GM18858 (cell line): Measurements from ENCODE around the gene HHATL.

Source experiments
- ATAC-seq: cut with Tn5 transposase; IDR thresholded peaks from one replicate; pipeline ENCODE4 v1.9.1; 2021; ENCODE audit not compliant: unreplicated experiment

The HHATL gene

DNA sequence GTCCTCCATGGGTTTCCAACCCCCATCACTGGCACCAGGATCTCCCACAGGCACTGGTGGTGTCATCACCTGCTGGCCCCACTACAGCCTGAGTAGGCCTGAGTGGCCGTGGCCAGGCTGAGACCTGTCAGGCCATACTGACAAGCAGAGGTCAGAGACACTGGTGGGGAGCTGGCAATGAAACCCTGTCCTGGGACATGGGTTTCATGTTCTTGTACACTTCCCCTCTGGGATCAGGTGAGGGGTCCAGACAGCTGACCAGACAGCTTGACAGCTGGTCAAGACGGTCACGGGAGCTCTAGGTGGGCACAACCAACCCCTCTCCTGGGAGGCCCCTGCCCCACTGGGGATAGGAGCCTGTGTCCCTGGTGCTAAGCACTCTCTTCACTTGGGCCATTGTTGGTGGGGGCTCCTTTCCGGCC is 36.0 kb downstream of the HHATL start:
- no peak for ATAC-seq

- ATAC-seq, result no peak
Observed at GRCh38 chr3:42666022-42666421, 36.6 kb downstream of the HHATL start.

DNA sequence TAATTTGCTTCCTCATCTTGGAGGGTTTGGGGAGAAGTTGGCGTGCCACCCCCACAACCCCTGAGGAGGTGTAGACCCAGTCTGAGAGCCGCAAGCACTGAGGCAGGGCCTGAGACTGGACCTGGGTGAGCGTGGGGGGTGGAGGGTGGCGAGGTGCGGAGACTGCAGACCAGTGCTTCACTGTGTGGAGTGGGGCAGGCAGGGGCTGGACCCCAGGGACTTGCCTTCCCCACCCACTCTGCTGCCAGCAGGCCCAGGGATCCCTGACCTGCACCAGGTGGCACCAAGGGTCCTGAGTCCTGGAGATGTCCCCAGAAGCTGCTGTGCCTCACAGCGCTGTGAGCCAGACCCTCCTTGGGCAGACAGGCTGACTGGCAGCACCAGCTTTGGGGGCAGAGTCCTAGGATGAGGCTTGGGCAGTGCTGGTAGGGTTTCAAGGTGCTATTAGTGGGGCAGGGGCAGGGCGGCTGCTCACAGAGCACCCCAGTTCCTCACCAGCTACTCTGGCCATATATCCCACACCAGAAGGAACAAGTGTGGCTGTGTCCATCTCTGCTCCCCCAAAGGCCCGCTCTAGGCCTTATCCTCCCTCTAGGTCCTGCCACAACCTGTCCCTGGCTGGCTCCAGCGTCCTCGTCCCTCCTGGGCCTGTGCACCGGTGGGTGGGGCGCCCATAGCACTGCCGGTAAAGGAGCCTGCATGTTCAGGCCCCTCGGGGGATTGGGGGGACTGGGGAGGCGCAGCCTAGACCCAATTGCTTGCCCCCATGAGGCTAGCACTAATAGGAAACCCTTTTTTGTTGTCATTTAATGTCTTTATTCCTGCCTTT is 37.3 kb downstream of the HHATL start:
- ATAC-seq, result no peak

GRCh38 chr3:42664438-42664803 is 38.2 kb downstream of the HHATL start:
- ATAC-seq, result no peak

- ATAC-seq, result no peak
Observed at GRCh38 chr3:42663581-42664437, 38.8 kb downstream of the HHATL start.

DNA sequence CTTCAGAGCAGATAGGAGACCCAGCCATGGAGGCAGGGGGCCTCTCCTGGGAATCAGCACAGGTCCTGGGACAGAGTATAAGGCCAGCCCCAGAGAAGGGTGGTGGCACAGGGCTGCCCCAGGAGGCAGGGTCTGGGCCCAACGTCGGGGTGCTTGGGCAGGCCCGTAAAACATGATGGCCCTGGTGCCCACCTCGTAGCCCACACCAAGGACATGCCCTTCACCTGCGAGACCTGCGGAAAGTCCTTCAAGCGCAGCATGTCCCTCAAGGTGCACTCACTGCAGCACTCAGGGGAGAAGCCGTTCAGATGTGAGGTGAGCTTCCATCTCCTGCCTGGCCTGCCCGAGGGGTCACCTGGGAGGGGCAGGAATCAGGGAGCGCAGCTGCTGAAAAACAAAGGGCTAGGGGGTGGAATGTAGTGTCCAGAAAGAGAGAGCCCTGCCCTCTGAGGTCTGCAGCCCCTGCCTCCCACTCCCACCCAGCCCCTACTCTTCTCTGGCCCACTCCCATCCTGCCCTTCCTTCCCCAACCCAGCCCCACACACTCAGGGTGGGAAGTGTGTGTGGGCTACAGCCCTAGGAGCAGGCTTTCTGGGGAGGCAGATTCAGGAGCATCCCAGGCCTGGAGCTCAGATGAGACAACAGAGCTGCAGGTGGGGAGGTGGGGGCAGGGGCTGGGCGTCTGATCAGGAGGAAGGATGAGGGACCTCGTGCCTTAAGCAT is 39.6 kb downstream of the HHATL start:
- ATAC-seq, result no peak

- ATAC-seq, result no peak
Observed at GRCh38 chr3:42662037-42662812, 40.4 kb downstream of the HHATL start.

DNA sequence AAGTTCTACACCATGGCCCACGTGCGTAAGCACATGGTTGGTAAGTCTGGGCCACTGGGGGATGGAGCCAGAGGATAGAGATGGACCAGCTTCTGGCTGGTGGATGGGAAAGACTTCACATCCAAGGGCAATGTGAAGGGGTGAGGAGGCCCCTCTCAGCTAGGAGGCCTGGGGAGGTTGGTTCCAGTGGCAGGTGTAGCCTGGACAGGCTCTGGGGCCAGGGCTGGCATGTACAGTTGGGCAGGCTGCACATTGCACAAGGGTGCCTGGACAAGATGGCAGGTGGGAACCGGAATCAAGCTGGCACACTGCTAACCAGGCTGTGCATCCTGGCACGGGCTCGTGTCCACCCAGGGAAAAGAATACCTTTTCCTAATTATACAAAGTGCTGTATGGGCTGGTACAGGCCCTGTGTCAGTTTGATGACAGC is 41.0 kb downstream of the HHATL start:
- no peak for ATAC-seq

GRCh38 chr3:42660898-42661297 is 41.7 kb downstream of the HHATL start:
- ATAC-seq, result no peak

DNA sequence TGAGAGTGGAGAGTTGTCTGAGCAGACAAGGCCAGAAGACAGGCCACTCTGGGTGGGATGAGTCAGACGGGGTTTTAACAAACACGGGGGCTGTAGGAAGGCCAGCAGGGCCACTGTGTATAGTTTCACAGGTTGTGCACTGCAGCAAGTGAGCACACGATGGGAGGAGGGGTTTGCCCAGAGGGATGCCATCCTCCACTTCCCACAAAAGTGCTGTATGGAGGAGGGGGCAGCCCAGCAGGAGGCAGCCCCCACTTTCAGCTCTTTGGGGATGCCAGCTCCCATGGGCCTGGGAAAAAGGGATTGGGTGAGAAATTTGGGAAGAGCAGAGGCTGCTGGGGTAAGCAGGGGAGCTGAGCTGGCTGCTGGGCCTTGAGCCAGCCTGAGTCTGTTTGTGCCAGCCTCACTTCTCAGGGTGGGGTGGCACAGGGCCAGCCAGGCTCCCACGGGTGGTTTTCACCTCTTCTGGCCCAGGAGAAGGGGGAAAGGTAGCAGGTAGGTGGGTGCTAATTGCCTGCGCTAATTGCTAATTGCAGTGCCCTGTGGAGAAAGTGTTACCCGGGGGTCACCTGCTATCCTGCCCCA is 42.4 kb downstream of the HHATL start:
- ATAC-seq, result no peak

DNA sequence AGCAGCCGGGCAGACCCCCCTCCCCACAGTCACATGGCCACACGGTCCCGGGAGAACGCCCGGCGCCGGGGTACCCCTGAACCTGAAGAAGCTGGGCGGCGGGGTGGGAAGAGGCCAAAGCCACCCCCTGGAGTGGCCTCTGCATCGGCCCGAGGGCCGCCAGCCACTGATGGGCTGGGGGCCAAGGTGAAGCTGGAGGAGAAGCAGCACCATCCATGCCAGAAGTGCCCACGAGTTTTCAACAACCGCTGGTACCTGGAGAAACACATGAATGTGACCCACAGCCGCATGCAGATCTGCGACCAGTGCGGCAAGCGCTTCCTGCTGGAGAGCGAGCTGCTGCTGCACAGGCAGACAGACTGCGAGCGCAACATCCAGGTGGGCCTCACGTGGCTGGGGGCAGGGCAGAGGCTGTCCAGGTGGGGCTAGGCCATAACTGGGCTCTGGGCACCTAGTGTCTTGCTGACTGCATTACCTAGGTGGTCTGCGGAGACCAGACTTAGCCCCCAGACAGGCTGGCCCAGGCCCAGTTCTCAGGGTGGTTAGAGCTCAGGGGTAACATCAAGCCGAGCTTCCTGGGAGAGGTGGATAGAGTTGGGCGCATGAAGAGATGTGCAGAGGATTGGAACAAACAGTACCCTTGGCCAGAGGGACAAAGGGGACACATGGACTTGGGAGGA is 43.0 kb downstream of the HHATL start:
- no peak for ATAC-seq

GRCh38 chr3:42658771-42659390 is 43.7 kb downstream of the HHATL start:
- ATAC-seq, result no peak

- no peak for ATAC-seq
Observed at GRCh38 chr3:42658091-42658770, 44.4 kb downstream of the HHATL start.

DNA sequence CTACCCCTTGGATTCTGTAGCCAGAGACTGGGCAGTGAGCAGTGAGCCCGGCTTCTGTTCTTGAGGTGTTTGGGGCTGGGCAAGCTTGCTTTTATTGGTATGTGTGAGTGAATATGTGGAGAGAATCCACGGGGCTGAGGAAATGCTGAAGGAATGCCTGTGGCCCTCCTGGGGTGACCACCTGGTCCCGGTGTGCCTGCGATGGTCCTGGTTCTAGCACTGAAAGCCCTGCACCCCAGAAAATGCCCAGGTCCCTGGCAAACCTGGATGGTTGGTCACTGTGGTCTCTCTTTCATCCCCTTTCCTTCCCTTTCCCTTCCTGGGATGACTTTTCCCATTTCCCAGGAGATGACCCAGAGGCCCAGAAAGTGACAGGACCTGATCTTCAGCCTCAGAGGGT is 44.9 kb downstream of the HHATL start:
- ATAC-seq, result no peak

- no peak for ATAC-seq
Observed at GRCh38 chr3:42656680-42657610, 45.7 kb downstream of the HHATL start.

DNA sequence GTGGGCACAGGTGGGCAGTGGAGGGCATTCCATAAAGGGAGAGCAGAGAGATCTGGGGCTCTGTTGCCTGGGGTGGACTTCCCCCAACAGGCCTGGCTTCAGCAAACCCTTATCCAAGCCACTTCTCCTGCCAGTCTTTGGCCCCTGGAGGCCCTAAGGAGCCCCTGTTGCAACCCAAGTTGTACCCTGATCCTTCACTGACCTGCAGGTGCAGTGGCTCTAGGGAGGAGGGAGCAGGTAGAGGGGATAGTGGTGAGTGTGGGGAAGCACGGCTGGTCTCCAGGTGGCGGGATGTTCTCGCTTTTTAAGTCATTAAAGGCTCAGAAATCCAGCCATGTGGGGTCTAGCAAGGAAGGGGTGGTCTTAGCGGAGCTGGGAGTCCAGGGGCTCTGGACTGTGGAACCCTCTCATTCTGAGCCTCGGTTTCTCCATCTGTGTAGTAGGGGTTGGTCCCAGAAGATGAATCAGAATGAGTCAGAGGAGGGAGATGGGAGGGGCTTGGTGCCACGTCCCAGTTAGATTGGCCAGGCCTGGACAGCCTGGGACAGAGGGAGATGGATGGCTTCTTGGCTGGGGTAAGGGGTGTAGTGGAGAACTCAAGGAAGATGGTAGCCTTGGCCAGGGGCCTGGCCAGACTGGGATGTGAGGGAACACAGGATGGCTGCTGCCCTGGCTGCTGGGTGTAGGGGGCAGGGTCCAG is 46.5 kb downstream of the HHATL start:
- no peak for ATAC-seq

- no peak for ATAC-seq
Observed at GRCh38 chr3:42655331-42655888, 47.2 kb downstream of the HHATL start.
